Stomach (tissue), 4 donors: ENCODE results near the gene TLR8.

Experiments
- POLR2A ChIP-seq, 4 donors: fragments of 450-650 bp; IDR thresholded peaks; one replicate each; pipeline ENCODE4 v1.6.1; 2016; ENCODE audit warnings: antibody characterized with exemption in 4 of 4, control low read depth in 2 of 4, mild to moderate bottlenecking in 1 of 4, moderate library complexity in 1 of 4
- TF ChIP-seq, protein P1 (sequence below), 7 experiments: fragments of 450-650 bp in 4 of 7; fragments of 200-600 bp in 3 of 7; sonication (generic) in 3 of 7; IDR thresholded peaks; one replicate each; pipeline ENCODE4 v1.5.1; 2016 to 2019; ENCODE audit warnings: antibody characterized with exemption in 7 of 7, control low read depth in 2 of 7, mild to moderate bottlenecking in 1 of 7

DNA sequence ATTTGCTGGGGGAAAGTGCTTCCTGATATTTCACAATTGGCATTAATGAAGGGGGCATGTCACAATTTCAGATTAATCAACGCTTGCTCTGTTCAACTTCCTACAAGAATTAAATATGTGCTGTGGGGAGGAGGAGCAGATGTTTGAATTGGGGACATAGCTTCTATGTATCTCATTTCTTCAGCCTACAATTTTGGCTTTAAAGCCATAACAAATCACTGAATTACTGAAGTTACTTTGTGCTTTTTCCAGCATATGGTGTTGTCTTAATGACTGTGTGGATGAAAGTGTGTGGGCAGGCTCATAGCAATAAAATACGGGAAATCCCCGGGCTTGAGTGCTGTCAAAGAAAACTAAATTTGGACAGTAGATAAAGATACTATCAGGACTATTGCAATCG lies 38.7 kb upstream of the TLR8 start:
- TF ChIP-seq, protein P1, sequence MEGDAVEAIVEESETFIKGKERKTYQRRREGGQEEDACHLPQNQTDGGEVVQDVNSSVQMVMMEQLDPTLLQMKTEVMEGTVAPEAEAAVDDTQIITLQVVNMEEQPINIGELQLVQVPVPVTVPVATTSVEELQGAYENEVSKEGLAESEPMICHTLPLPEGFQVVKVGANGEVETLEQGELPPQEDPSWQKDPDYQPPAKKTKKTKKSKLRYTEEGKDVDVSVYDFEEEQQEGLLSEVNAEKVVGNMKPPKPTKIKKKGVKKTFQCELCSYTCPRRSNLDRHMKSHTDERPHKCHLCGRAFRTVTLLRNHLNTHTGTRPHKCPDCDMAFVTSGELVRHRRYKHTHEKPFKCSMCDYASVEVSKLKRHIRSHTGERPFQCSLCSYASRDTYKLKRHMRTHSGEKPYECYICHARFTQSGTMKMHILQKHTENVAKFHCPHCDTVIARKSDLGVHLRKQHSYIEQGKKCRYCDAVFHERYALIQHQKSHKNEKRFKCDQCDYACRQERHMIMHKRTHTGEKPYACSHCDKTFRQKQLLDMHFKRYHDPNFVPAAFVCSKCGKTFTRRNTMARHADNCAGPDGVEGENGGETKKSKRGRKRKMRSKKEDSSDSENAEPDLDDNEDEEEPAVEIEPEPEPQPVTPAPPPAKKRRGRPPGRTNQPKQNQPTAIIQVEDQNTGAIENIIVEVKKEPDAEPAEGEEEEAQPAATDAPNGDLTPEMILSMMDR (IDR thresholded peaks at IDR 0.05) = no peak
- TF ChIP-seq POLR2A (IDR thresholded peaks at IDR 0.05) = no peak
